GM19328 (cell line): Measurements from ENCODE around the gene GUCA2A.

Experiments
- ATAC-seq: cut with Tn5 transposase; IDR thresholded peaks from one replicate; pipeline ENCODE4 v1.9.1; 2021; ENCODE audit warnings: mild to moderate bottlenecking, moderate library complexity; ENCODE audit not compliant: unreplicated experiment

The GUCA2A gene

DNA sequence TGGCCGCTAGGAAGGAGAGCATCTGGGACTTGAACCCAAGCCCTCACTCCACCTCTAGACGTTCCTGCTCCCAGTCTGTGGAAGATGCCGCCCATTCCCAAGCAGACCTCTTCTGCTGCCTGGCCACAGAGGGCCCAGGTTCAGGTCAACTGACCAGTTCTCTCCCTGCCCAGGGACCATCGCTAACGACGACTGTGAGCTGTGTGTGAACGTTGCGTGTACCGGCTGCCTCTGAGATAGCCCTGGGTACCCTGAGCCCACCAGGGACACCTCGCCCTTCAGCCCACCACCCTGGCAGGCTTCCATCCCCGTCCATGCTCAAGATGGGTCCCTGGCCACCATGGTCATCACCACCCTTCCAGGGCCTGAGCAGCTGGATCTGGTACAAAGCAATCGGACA, 9.2 kb downstream of the GUCA2A start:
- no peak for ATAC-seq

DNA sequence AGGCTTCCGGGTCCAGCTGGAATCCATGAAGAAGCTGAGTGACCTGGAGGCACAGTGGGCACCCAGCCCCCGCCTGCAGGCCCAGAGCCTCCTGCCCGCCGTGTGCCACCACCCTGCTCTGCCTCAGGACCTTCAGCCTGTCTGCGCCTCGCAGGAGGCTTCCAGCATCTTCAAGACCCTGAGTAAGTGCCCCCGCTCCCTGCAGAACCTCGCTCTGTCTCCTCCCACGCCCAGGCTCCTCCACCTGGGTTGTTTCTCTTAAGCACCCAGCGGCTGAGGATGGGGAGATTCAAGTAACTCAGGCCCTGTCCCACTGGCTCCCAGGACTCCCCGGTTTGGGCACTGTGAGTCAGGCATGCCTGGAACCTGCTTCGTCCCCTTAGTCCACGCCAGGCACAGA, 9.9 kb downstream of the GUCA2A start:
- no peak for ATAC-seq

DNA sequence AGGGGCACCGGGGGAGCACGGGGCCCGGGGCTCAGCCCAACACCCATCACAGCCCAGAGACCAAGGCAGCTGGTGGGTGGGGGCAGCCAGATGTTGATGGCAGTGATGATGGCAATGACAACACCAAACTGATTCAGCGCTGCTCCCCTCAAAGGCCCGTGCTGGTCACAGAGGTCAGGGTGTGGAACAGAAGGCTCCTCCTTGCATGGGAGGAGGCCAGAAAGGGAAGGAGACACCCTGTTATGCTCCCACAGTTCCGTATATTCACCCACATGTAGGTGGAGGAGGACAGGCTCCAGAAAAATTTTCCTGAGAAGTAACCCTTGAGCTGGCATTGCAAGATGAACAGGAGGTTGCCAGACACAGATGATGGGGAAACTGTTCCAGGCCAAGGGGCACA, 10.9 kb downstream of the GUCA2A start:
- ATAC-seq = no peak

DNA sequence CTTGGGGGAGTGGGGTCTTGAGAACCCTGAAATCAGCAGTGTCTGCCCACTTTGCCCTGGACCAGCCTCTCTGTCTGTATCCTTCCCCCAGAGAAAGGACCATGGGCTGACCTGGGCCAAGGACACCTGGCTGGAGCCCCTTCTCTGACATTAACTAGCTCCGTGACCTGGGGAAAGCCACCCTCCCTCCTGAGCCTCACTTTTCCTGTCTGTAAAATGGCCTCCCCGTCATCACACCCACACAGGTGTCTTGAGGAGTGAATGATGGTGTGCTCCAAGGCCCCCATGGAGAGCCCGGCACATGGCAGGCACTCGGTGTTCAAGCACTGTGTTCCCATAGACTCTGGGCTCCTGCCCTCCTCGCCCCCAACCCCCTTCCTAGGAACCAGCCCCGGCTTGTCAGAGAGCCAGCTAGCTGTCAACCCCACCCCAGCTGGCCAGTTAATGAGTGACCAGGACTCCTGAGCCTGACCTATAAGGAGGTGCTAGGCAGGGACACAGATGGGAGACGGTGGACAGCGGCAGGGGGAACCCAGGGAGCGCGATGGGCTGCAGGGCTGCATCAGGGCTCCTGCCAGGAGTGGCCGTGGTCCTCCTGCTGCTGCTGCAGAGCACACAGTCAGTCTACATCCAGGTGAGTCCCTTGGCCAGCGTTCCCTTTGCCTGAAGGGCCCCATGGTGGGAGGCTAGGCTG, 11.5 kb downstream of the GUCA2A start, which contains the start of gene GUCA2B:
GUCA2B (plus strand) TSS at position 504 of the 694 bp plus-strand sequence; CDS start at position 545, 41 bp downstream.
- no peak for ATAC-seq

DNA sequence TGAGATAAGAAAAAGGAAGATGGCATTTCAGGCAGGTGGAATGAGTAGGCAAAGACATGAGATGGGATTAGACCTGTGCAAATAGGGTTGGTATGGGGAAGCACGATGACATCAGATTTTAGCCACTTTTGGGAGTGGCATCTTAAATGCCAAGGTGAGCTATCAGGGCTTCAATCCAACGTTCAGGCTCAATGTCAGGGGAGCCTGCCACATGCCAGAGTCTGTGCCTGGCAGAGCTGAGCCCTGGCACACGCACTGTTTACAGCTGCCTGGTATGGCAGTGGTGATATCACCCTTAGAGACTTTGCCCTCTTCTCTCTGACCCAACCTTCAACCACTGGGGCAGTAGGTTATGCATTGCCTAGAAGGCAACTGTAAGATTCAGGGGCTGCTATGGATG, 12.4 kb downstream of the GUCA2A start:
- no peak for ATAC-seq

DNA sequence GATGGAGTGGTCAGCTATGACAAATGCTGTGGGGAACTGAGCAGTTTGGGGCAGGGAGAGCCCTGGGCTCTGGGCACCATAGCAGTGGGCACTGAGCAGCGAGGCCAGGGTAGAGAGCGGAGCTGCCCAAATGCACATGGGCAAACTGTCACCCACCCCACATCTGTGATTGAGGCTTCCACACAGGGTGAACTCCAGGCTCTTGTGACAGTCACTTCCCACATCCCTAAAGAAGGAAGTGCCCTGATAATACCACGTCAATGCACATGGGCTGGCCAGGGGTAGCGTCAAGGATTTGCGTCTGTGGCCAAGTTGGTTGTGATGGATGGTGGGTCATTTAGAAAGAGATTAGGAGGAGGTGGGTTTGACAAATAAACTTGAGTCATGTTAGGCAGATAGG, 13.9 kb downstream of the GUCA2A start:
- ATAC-seq = no peak

DNA sequence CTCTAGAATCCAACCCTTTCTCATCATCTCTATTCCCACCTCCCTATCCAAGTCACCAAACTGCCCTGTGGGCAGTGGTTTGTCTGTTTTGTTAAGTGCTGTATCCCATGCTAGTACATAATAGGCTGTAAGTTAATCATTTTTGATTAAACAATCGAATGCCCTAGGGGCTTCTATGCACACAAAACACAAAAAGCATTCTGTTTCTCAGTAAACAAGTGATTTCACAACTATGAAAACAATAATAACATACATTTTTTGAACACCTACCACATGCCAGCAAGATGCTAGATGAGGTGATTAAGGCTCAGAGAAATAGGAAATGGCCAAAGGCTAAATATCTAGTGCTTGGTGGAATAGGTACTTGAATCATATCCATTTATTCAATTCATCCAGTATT, 16.4 kb downstream of the GUCA2A start:
- ATAC-seq = no peak

DNA sequence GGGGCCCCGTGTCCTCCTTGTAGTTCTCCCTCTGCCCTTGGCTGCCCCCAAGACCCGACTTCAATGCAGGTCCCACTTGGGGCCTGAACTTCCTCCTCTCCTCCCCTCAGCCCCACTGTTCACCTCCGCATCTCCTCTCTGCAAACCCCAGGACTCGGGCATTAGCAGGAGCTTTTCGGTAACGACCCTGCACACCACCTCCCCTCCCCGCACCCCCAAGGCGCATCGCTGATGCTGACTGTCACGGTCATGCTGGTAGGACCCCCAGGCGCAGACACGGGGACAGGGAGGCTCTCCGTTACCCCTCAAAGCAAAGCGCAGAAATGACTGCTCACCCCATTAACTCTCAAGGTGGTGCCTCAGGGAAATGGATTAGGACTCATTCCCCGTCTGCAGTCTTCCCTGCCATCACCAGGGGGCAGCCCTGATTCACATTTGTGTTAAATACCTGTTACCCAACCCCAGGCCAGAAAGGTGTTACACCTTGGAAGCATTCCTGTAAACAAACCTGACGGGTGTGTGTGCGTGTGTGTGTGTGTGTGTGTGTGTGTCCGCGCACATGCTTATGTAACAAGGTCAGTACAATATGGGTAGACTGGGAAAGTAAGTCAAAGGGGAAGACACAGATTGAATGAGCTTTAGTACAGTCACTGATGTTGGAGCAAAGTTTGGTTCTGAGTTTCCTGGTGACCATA, 17.8 kb downstream of the GUCA2A start:
- ATAC-seq = no peak

DNA sequence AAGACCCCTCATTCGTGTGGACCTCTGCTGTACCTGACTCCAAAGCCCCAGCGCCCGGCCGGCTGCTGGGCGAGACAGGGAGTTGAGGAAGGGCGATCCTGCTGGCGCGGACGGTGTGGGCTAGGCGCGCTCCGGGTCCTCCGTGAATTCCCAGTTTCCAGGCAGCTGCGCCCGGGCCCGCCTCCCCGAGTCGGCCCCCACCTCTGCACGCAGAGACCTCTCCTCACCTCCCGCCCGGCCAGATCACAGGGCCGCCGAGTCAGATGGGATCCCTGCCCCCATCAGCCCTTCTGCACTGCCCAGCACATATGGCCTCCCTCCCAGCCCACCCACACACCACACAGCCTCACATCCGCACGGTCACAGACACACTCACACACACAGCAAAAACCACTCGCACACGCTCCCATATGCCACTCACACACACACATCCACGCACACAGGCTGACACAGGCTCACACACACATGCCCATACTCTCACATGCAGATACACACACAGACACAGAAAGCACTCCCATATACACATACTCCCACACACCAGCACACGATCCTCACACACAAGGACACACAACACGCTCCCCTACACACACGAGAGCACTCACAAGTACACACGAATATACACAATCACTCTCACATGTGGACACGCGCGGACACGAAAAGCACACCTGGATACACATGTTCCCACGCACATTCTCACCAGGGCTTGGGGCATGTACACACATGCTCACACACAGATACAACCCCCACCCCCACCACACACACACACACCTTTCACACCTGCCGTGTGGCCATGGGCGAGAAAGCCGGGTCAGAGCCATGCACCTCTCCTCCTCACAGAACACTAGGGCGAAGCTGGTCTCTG, 18.6 kb downstream of the GUCA2A start:
- ATAC-seq = no peak

DNA sequence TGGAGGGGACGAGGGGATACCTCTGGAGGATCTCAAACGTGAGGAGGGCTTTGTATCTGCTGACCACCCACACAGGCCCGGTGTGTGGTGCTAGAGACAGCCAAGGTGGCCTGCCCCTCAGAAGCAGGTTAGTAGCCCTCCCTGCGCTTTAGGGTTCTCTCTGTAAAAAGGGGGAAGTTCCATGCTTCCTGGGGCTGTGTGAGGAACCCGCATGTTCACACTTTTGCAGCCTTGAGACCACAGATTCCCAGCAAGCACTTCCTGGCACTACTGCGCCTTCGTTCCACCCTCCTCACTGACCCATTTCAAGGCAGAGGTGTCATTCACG, 19.2 kb downstream of the GUCA2A start:
- ATAC-seq = no peak

DNA sequence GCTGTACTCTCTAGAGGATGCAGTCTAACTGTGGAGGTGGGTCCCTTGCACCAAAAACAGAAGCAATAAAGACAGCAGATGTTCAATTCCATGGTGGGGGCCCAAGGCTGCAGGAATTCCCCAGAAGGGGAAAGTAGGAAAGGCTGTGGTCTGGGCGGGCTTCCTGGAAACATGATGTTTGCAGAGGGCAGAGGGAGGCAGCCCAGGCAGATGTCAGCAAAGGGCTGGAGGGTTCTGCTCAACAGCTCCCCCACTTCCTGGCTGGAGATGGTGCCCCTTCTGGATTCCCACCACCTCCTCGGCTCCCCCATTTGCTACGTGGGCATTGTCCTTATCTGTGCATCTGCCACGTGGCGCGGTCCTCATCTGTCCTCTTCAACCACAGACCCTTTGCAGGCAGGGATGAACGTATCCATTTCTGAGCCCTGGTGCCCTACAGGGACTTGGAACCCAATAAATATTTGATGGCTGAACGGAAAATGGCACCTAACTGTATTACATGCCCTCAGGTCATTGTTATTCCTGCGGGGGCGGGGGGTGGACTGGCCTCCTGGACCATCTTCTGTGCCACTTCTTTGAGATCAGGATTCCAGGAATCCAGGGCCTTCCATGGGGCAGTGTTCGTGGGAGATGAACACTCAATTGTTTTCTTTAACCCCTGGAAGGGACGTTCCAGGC, 19.7 kb downstream of the GUCA2A start:
- no peak for ATAC-seq

DNA sequence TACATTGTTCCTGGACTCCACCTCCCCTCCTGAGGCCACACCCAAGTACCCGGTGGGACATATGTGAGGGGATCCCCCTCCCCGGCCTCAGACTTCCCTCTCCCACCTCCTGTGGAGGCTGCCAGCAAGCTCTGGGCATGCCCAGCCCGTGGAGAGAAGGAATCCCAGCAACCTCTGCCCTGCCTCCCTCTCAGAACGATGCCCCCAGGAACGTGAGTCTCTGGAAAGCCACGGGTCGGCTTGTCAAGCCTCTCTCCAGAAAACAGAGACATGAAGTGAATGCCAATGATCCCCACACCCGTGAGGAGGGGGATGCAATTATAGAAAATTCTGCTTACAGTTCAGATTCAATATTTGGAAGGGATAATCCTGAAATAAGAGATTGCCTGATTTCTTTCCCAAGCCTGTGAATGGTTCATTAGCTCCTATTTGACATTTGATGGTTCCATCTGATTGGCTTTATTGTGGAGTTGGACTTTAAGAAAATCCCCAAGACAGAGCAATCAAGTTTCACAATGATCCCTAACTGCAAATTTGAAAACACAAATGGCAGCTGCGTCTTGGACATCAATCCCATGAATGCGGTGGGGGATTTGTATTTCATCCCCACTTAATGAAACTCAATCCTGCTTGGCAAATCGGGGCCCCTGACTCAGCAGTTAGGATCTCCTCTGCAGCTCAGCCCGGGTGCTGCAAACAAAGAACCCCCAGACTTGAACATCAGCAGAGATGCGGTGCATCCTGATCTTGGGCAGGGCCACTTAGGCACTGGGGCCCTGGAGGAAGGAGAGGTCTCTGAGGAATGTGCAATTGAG, 20.4 kb downstream of the GUCA2A start:
- ATAC-seq = no peak

DNA sequence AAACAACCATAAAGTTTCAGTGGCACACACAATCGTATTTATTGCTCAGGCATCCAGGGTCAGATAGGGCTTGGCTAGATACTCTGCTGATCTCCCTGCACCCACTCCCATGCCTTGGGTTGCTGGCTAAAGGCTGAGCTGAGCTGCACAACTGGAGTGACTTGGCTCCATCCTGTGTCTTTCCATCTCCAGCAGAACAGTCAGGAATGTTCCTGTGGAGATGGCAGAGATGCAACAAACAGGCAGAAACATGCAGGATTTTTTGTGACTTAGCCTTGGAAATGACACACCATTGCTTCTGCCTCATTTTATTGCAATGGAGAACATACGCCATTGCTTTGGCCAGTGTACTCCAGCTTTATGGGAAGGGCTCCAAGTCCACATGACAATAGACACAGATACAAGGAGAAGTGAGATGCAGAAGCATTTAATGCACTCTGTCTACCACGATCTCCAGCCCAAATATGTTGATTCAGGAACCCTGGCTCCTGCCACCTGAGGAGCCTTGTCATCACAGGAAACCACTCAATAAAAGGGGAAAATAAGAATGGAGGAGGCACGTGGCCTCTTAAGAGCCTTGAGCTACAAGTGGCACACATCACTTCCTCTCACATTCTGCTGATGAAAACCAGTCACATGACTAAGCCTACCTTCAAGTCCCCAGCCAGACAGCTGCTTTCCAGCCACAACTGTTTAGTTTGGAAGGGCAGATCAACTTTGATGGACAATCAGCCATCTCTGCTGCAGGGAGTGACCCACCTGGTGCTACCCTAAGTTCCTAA, 21.5 kb downstream of the GUCA2A start:
- no peak for ATAC-seq

DNA sequence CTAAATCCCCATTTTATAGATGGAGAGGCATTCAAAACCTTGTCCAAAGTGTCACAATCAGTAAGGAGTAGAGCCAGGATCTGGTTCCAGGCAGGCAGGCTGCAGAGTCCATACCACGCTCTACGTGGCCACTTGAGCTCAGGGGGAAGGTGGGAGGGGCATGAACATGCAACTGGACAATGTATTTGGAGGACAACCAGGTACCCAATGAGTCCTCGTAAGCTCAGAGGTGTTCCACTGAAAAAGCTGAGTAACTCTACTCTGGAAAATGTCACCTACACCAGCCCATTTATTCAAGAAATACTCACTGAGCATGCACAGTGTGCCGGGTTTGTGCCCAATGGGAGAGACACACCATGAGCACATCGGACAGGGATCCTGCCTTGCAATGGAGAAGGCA, 22.6 kb downstream of the GUCA2A start:
- ATAC-seq = no peak

DNA sequence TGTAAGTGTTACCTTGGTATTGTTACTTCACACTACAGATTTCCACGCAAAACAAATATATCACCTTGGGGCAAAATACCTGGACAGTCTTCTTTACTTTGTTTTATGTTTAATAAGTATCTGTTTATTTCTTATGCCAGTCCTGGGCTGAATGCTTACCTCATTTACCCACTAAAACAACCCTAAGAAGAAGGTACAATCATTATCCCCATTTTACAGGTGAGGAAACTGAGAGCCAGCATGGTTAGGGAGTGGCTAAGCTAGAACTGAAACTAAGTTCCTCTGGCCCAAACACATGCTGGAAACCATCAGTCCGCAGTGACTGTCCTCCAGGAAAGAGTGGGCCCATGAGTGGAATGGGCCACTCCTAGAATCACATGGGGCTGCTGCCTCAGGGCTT, 24.4 kb downstream of the GUCA2A start:
- ATAC-seq = no peak

DNA sequence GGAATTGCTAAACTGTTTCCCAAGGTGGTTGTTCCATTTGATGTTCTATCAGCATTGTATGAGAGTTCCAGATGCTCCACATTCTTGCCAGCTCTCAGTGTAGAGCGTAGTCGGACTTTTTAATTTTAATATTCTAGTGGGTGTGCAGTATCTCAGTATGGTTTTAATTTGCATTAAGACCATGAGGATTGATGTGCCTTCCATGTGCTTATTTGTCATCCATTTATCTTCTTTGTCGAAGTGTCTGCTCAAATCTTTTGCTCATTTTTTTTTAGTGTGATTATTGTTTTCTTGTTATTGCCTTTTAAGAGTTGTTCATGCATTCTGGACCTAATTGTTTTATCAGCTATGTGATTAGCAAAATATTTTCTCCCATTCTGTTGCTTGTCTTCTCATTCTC, 25.1 kb downstream of the GUCA2A start:
- no peak for ATAC-seq

DNA sequence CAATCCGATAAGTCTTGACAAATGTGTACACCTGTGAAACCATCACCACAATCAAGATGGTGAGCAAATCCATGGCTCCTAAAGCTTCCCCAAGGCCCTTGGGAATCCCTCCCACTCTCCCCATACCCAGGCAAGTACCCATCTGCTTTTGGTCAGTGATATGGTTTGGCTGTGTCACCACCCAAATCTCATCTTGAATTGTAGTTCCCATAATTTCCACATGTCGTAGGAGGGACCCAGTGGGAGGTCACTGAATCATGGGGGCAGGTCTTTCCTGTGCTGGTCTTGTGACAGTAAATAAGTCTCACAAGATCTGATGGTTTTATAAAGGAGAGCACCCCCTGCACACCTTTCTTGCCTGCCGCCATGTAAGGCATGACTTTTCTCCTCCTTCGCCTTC, 26.0 kb downstream of the GUCA2A start:
- no peak for ATAC-seq

DNA sequence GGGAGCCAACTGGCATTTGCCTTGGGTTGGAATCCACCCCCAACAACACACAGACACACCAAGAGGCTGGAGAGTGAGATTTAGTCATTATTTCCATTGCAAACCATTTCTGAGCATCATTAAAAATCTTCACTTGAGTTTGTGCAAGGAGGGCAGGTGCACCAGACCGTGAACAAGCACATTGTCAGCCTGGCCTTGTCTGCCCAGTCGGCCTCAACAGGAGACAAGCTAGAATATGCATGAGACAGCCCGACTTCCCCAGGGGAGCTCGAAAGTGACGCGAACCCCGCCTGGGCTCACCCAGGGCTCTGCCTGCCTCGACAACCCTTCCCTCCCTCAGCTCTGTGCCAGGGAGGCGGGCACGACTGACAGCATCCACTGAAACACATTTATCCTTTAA, 26.8 kb downstream of the GUCA2A start:
- no peak for ATAC-seq

DNA sequence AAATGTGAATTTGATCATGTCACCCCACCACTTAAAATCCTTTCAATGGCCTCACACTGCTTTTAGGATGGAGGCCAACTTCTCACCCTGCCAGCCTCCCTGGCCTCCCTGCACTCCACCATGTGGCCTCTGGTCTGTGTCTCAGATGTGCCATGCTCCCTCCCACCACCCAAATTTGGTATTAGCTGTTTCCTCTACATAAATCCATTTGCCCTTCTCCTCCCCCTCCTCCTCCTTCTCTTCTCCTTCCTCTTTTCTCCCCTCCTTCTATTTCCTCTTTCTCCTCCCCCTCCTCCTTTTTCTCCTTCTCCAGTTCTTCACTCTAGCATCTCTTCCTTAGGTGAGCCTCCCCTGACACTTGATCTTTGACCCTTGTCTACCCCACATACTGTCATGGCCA, 28.1 kb downstream of the GUCA2A start:
- no peak for ATAC-seq

DNA sequence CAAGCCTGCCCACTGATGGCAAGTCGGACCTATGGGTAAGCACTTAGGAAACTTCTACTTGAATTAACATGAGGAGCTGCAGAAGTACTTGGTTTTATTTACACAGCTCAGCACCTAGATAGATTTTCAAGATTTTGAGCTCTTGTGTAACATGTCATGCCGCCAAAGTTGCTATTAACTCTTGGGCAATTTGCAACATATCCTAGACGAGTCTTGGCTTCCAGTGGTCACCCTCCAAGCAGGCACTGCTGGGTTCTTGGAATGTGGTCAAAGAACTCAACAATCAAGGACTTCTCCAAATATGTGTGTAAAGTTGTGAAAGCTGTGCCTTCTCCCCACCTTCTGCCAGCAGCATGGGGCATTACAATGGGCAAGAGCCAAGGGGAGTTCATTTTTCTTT, 29.1 kb downstream of the GUCA2A start:
- no peak for ATAC-seq
